GM21390 (cell line): Measurements from ENCODE around the gene ZNF532.
"Not testable (repeated sequence)": the region's sequence is repeated elsewhere in the genome, so short reads cannot be mapped to it uniquely, and the experiment has no call there.

ENCODE experiments used
- ATAC-seq: cut with Tn5 transposase; IDR thresholded peaks from one replicate; pipeline ENCODE4 v1.9.1; 2021; ENCODE audit not compliant: unreplicated experiment

ZNF532 gene

DNA sequence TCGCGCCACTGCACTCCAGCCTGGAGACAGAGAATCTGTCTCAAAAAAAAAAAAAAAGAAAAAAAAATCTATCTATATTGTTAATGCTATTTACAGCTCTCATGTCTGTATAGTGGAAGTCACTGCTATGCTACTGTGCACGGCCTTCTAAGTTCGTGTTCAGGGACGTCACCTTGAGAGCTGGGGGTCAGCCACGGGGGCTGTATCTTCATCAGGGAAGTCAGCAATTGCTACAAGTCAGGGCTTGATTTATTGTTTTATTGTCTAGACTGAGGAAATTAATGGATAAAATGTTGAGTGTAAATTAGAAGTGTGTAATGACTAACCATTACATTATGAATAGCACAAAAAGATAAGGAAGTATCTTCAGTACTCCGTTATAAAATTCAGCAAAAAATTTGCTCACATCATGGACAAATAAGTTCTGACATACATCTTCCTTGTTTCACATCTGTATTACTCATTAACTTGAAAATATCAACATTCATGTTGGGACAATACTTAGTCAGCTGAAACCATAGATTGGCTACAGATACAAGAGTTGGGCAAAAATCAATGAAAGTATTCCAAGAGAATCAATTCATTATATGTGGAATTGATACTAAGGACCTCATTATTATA, 138.4 kb downstream of the ZNF532 start:
- no peak for ATAC-seq

- ATAC-seq = no peak
Observed at GRCh38 chr18:59005262-59005661, 140.6 kb downstream of the ZNF532 start.

GRCh38 chr18:59006461-59007067, 141.9 kb downstream of the ZNF532 start:
- no peak for ATAC-seq

- ATAC-seq = no peak
Observed at GRCh38 chr18:59008302-59008974, 143.8 kb downstream of the ZNF532 start.

DNA sequence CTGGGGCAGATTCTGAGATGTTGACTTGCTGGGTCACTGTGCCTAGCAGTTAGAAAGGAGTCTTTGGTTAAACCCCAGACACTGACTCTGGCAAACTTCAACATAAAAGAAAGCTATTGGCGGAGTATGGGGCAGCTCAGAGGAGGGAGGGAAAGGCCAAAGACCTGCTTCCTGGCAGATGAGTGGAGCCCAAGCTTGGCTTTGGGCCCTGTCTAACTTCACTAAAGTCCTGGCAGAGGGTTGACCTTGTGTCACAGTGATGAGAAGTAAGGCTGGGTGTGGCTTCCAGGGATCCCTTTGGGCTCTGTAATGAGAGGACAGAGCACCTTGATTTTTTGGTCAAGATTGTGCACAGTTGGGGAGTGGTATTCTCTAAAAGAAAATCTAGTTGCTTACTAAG, 145.2 kb downstream of the ZNF532 start:
- no peak for ATAC-seq

GRCh38 chr18:59011289-59011688, 146.6 kb downstream of the ZNF532 start:
- no peak for ATAC-seq

GRCh38 chr18:59011786-59012185, 147.1 kb downstream of the ZNF532 start:
- no peak for ATAC-seq

DNA sequence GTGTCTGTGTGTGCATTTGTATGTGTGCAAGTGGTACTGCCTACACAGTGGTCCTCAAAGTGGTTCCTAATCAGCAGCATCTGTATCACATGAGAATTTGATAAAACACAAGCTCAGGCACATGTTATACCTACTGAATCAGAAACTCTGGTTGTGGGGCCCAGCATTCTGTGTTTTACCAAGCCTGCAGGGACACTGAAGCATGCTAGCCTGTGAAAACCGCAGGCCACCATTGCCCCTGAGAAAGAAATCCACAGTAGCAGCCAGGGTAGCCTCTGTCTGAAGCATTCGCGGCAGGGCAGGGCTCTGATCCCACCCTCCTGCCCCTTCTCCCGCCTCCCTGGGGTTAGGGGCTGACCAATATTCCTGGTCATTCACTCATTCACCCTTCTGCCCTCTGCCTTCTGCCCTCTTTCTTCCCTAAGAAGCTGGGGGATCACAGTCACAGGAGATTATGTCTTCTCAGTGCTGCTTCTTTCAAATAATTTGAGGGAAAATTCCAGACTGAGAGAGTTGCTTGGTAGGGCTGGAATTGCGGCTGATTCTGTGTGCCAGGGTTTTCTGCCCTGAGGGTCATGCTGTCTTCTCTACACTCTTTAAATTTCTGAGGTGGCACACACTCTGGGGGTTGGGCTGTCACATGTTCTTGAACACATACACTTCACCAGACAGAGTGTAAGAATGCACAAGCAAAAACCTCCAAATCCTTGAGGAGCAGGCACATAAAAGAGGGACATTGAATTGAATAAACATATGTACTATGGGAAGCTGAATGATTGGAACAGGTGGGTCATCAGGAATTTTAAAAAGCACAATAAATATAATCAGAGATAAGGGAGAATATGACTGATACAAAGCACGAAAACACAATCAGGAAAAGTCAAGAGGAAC, 148.4 kb downstream of the ZNF532 start:
- no peak for ATAC-seq

DNA sequence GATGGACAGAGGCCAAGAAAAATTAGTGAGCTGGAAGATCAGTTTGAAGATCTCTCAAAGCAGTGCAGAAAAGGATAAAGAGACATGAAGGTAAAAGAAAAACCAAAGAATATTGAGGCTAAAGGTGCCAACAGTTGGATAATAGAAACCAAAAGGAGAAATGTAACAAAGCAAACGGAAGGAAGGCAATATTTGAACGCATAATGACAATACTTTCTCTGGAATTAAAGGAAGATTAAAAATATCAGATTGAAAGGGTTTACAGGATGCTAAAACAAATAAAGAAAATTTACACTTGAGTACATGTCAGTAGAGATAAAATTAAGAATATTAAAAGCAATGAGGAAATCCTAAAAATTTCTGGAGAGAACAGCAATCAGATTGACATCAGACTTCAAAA, 149.1 kb downstream of the ZNF532 start:
- no peak for ATAC-seq

- ATAC-seq = no peak
Observed at GRCh38 chr18:59015531-59016152, 151.0 kb downstream of the ZNF532 start.

DNA sequence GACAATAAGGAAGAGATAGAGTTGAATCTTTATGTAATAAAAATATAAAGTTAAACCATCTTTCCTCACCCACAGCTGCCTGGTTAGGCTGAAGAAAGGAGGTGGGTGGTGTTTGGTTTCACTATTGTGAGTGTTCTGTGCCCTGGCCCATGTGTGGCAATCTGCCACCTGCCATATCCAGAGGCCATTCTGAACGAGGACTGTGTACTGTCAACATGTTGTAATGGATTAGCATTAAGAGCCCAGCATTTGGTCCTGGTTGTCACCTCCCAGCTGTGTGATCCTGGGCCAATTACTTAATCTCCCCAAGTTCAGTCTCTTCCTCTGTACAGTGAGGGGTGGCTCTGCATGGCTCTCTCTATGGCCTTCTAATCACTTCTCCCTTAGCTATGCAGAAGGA, 156.8 kb downstream of the ZNF532 start:
- ATAC-seq = no peak

GRCh38 chr18:59022167-59022945, 157.7 kb downstream of the ZNF532 start:
- no peak for ATAC-seq

DNA sequence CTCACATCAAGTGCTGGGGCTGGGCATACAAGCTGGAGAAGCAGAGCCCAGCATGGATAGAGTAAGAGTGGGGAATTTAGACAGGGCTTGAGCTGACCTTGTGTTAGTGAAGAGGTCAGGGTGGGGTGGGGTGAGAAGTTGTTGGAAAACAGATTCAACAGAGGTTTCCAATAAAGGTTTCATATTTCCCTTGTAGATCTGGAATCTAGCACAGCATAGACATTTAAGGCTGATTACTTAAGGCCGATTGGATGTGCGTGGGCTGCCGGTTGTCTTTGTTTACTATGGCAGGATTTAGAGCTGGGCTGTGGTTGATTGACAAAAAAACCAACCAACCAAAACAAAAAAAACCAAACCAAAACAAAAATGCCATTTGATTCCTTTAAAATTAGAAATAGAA, 160.2 kb downstream of the ZNF532 start:
- ATAC-seq = no peak

DNA sequence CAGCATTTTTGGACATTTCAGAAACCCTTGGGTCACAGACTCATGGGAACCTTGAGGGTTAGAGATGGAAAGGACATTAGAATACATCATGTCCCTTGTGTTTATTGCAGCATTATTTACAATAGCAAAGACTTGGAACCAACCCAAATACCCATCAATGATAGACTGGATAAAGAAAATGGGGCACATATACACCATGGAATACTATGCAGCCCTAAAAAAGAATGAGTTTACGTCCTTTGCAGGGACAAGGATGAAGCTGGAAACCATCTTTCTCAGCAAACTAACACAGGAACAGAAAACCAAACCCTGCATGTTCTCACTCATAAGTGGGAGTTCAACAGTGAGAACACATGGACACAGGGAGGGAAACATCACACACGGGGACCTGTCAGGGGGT, 160.9 kb downstream of the ZNF532 start:
- not testable (repeated sequence) for ATAC-seq

GRCh38 chr18:59026364-59026763, 161.7 kb downstream of the ZNF532 start:
- no peak for ATAC-seq

GRCh38 chr18:59026831-59027410, 162.2 kb downstream of the ZNF532 start:
- no peak for ATAC-seq

DNA sequence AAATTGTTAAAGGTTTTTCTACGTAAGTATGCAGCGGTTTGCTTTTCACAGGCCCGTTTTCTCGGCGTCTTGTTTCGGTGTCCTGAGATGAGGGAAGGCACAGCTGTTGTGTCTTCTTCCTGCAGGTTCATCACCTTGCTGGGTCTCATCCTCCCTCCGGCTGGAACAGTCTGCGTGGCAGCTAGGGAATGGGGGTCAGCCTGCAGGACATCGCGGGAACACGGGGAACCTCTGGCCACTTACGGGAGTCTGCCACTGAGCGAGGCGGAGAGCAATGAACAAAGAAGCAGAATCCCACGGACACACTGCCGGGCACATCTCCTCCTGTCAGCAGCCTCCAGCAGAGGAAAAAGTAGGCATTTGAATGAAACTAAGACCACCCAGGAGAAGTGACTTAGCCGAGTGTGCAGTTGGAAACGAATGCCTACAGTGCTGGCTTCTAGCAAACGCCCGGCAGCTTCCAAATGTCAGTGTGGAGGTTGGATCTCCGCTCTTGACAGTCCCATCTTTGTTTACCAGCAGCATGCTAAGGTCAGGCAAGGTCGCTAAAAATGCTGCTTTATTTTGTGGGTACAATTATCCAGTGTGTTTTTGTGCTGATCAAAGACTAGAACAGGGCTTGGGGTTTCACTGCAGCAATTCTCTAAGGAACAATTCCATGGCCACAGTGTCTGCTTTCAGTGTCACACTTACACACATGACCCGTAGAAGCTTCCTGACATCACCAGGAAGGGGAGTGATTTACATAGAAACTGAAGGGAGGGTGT, 165.2 kb downstream of the ZNF532 start:
- no peak for ATAC-seq

GRCh38 chr18:59032308-59032707, 167.6 kb downstream of the ZNF532 start:
- ATAC-seq = no peak

GRCh38 chr18:59033359-59033758, 168.7 kb downstream of the ZNF532 start:
- ATAC-seq = no peak
